GM19328 (cell line): ENCODE results near the gene GRIK2.
"Not testable (repeated sequence)": the region's sequence is repeated elsewhere in the genome, so short reads cannot be mapped to it uniquely, and the experiment has no call there.

Experiments
- ATAC-seq: cut with Tn5 transposase; IDR thresholded peaks from one replicate; pipeline ENCODE4 v1.9.1; 2021; ENCODE audit warnings: mild to moderate bottlenecking, moderate library complexity; ENCODE audit not compliant: unreplicated experiment

GRIK2 gene

DNA sequence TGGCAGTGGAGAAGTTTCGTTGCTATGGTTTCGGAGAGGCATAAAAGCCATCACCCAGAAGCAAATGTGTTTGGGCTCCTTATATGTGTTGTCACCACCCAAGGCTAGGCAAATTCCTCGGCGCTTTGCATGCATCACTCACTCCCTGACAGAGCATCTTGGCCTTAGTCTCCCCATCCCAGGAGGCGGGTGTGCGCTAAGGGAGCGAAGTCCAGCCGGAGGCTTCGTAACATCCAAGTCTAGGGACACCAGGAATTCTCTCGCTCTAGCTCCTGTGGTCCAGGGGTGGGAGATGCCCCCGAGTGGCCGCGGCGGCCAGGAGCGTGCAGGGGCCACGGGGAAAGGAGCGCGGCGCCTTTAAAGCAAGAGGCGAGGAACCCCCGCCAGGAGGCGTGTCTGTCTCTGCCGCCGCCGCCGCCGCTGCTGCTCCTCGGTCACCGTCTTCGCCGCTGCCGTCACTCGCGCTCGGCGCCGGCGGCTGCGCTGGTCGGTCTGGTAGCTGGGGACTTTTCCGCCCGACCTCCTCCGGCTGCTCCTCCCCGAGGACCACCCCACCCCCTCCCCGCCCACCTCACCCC, at the start of gene GRIK2:
TSS of gene GRIK2 (plus strand) at position 458 of the 578 bp plus-strand sequence.
- ATAC-seq, result no peak

DNA sequence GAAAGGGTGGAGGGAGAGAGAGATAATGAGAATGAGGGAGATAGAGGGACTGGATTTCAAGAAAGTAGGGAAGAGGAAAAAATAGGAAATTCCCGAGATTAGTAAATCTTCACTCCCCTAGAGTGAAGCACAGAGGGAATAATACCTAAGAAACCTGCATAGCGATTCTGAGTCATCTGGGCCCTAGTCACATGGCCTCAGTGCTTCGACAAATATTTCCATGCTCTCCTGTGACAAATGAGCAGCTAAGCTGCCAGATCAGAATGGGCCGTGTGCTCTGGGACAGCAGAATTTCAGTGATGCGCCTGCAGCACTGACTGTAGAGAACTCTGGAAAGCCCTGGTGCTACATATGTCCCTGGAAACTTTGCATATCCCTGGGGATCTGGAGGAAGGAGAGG, 48.6 kb upstream of the GRIK2 start:
- no peak for ATAC-seq

DNA sequence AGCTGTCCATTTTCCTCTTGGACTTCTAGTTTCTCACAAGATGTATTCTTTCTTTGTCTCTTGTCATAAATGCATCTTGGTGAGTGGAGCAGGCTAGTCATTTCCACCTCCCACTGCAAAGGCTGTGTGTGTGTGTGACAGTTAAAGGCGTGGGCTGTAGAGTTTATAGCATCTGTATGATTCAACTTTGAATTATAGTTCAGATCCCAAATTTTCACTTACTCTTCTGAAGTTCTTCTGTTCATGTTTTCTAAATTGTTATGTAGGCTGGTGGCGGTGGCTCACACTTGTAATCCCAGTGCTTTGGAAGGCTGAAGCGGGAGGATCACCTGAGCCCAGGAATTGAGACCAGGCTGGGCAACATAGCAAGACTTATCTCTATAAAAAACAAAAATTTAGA, 44.7 kb upstream of the GRIK2 start:
- no peak for ATAC-seq

DNA sequence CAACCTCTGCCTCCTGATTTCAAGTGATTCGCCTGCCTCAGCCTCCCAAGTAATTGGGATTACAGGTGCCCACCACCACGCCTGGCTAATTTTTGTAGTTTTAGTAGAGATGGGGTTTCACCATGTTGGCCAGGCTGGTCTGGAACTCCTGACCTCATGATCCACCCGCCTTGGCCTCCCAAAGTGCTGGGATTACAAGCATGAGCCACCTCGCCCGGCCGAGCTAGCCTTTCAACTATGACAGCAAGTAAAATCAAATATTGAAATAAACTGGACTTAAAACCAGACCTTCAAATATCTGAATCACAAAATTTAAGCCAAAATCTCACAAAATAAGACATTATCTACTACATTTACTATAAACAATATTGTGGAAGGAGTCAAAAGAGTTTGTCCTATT, 42.9 kb upstream of the GRIK2 start:
- not testable (repeated sequence) for ATAC-seq

DNA sequence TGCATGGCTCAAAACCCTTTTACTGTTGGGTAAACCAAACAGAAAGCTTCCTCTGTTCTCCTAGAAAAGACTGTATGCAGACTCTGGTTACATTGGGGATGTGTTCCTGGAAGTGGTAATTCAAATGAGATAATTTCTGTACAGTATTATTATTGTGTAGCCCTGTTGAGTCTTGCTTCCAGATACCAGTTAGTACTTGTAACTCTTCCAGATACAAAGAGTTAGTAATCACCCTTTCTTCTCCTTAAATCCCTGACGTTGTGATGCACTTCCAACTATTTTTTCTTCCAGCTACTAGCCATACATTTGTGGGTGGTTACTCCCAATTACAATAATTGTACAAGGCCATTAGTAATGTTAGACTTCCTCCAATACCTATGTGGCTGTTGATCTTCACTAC, 42.3 kb upstream of the GRIK2 start:
- no peak for ATAC-seq

DNA sequence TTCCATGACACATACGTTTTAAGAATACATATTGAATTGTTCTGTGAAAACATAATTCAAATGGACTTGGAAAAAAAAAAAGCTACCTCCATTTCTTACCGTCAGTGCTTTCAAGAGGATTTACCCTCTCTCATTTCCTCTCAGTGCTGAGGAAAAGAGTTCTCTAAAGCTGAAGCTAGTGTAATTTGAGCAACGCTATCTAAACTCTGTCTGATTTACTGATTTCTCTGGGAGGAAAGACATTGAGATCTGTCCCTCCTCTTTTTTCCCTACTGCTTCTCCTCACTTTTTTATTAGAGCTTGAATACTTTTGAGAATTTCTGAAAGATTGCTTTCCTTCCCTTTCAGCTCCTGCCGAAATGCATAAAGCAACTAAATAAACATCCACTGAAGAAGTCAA, 41.2 kb upstream of the GRIK2 start:
- no peak for ATAC-seq

DNA sequence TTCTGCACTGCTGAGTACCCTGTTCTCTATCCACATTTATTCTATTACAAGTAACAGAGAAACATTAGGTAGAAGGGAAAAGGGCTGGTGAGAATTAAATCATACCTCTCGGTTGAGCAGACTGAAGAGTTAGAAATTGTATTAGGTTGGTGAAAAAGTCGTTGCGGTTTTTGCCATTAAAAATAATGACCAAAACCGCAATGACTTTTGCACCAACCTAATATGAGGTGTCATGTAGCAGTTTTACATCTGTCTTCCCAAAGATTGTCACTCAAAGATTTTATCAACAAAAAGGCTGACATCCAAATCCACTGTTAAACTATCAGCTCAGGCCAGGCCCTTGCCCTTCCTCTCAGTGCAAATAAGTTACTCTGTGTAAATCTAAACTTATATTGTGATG, 28.3 kb upstream of the GRIK2 start:
- no peak for ATAC-seq

DNA sequence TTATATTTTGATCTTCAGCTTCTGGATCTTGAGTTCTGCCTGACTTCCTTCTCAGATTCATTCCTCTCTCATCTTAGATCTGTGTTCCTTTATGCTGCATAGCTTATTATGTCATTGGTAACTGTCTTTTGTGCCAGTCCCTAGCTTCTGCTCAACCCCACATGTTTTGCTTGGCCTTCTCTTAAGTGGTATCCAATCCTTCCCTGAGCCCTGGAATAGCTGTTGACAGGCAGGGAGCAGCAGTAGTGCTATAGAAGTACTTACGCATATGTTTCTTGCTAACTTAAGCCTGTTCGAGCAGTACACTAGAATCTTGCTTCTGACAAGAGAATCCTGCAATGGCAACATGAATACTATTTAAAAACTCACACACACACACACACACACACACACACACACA, 13.6 kb upstream of the GRIK2 start:
- ATAC-seq, result no peak

DNA sequence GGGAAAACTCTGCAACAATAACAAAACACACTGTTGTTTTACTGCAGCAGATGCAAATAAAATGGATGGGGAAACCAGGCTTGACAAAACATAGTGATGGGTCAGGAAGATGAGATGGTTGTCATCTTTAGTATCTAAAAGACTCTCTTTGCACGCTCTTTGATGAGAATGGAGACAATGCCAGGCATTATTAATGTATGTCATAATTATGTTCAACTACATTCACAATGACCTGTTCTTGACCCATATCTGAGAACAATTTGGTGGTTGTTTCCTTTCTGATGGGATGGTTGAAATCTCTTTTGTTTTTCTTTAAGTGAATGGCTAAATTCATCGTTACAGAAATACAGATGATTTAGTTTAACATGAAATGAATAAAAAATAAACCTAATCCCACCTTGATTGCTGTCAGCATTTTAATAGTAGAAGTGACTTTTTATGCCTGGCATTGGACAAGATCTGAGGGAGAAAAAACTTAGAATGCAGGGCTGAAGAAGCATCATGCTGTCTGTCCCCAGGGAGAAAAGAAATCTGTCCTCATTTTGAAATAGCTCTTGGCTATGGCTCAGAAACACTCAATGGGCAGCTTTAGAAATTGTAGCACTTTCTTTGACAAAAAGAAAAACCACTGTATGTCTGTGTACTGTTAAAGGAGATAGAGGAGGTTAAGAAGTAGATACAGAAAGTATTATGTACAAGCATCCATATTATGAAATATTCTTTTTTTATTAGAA, 12.4 kb upstream of the GRIK2 start:
- ATAC-seq, result no peak

DNA sequence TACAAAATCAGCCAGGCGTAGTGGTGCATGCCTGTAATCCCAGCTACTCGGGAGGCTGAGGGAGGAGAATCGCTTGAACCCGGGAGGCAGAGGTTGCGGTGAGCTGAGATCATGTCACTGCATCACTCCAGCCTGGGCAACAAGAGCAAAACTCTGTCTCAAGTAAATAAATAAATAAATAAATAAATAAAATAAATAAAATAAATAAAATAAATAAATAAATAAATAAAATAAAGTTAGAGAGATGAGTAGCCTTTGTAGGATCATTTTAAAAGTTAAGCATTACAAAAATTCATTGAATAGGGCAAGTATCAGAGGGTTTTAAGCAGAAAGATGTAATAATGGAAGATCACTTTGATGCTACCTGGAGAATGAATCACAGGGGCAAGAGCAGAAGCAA, 9.8 kb upstream of the GRIK2 start:
- ATAC-seq, result not testable (repeated sequence)

DNA sequence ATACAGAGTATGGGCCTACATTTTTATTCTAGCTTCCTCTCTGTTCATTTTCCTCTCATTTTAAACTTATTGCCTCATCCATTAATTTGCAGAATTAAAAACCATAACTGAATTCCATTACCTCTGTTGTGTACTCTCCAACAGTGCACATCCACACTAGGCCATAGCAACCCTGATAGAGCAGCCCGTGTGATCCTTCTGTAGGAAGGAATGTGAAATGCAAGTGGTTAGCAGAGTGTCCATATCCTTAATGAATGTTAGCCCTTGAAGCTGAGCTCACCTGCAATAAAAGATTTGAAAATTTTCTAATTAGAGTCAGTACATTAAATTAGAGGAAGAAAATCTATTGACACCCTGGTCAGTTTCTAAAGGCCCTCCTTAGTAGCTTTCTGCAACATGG, 6.5 kb upstream of the GRIK2 start:
- ATAC-seq, result no peak

DNA sequence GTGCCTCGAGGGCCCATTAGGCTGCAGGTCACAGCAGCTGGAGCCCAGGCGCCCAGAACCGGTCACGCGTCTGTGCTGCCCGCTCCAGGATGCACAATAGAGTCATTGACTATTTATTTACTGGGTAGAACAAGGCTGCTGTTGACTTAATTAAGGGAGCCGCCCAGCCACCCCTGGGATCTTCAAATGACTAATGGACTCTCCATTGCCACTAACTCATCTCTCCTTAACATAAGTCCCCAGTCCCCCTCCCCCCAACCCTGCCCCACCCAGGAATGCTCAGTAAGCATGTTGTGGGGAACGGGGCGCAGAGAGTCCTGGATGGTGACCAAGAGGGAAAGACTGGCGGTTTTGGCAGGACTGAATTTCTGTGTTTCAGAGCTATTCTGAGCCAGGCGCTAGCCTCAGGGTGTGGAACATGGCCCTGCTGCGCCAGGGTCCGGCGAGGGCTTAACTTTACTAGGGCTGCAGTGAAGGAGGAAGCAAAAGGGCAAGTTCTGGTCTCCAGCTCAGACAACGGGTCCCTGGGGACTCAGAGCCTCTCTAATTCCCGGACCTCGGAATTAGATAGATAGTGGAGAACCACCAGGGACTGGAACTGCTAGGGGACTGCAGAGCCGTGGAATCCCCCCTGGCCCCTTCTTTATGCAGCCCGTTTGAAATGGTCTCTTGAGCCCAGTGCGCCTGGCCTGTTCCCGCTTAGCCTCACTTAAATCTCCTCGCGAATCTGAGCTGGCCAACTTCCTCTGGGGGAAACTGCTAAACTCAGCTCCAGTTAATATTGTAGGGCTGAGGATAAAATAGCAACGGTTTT, 1.5 kb upstream of the GRIK2 start:
- ATAC-seq, result no peak

DNA sequence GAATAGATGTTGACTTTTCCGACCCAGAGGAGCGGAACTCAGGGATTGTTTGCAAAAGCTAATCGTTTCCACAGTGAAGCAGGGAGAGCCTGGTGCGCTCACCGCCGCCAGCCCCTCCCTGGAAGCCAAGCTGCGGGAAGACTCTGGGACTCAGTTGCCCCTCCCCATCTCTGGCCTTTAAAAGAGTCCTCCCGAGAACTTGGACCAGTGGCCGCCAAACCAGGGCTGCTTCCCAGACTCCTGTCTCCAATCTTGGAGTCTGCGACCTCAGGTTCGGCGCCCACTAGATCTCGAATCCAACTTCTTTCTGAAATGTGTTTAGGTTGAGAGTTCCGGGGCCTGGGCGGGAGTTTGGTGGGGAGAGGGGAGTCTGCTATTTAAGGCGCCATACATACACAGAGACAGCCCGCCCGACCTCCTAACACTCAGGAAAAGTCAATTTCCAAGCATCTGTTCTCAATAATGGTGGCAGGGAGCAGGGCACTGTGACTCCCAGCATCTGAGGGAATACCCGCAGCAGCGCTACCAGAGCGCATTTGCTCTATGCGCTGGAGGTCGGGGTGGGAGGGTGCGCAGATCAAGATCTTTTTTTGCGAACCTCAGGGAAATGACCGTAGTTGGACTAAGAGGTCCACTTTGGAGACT, 800 bp upstream of the GRIK2 start:
- ATAC-seq, result no peak

DNA sequence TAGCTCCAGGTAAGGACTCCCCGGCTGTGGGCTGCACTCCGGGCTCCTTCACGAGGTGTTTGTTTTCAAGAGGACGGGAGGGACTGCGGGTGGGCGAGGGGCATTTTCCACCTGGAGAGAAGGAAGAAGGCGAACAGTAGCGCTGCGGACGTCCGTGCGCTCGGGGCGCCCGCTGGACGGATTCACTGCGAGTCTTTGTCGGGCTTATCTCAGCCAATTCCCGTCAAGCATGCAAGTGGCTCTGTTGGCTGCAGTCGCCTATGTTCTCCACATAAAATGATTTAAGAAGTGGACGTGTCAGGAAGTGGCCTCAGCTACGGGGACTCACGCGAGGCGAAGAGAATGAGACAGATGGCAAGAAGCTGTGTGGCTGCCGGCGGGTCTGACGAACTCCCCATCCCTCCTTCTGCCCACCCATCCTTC, 332 bp downstream of the GRIK2 start:
- no peak for ATAC-seq

DNA sequence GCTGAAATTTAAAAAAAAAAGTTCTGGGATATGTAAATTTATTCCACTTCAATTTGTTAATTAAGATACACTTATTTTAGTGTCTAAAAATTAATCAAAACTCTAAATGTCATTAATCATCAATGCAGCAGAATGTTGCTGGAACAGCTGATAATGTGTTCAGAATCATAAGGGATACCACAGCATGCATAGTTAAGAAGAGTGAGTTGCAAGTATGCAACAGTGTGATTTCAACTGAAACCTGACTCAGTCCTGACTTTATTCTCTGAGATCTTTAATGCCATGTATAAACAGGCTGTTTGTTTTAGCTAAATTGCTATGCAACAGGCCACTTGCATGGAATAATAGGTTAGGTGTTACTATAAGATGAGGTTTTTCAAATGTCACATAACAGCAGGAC, 1.4 kb downstream of the GRIK2 start:
- ATAC-seq, result no peak

DNA sequence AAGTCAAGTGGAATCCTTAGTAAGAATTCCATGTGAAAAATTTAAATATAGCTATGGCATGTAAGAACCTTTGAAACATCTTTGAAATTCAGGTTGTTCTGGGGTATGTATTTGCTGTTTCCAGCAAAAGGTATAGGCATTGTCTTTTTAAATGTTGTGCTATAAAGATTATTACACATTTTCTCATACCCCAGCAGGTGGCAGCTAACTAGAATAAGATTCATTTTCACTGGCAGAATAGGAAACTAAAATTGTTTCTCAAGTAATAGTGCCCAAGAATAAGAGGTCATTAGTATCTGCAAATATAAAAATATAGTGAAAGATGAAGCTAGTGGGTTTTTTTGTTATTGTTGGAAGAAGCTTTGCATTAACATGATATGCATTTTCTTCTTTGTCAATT, 1.8 kb downstream of the GRIK2 start:
- no peak for ATAC-seq

DNA sequence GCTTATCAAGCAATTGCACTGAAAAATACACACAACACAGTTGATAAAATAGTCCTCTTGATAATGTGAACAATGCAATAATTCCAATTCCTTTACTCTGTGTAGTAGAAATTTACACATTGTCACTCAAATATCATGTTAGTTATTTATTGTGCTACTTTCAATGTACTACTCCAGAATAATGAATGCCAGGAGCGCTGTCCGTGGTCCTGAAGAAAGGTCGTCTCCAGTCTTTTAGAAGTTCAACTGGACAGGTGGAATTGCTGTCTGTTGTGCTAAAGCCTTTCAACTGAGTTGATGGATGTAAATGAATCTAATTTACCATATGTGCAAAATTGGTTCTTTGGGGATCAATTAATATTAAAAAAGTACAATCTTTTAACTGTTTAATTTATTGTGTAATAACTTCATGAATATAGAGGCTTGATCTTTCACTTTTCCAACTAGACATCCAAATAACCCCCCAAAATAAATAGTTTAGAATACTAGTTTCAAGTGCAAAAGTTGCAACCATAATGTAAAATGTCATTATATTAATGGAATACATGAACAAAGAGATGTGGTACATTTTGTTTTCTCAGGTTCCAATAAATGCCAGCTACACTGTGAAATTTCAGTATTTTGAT, 3.2 kb downstream of the GRIK2 start:
- no peak for ATAC-seq

DNA sequence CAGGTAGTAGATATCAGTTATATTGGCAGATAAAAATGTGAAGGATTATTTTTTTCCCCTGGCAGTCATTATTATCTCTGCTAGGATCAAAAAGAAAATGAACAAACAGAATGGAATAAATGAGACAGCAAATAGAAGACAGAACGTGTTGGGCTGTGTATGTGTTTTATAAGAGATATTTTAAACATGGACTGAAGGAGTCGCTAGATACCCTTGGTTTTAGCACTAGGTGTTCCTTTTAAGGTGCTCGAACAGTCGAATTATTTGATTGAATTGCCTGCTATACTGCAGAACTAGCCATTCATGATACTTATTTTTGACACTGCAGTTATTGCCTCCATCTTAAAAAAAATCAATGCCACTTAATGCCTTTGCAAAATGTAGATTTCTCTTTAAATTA, 3.7 kb downstream of the GRIK2 start:
- ATAC-seq, result no peak

DNA sequence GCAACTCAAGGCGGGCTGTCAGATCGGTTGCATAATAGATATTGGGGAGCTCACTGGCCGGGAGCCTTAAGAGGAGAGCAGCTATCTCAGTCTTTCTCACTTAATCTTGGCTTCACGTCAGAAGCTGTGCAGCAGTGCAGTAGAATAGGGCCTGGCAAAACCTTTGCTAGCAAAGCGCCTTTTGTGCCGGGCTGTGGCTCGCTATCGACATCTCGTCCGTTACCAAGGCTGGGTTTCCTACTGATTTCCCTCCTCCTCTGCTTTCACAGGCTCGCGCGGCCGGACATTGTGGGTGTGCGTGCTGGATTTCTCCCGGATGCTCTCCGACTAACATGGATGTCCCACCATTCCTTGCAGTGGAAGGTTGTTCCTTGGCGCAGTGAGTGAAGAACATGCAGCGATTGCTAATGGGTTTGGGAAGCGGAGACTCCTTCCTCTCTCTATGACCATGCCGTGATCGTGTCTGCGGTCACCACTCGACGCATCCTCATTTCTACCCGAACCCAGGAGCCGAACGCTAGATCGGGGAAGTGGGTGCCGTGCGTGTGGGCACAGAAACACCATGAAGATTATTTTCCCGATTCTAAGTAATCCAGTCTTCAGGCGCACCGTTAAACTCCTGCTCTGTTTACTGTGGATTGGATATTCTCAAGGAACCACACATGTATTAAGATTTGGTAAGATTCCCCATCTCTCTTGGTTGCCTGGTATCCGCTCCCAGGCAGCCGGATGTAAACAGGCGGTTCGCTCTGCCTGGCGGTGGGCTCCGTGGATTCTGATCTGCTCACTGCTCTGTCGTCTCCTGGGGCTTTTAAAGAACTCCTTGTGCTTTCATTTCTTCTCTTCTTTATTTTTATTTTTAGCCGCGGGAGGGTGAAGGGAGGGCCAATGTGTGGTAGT, 5.5 kb downstream of the GRIK2 start:
- no peak for ATAC-seq

DNA sequence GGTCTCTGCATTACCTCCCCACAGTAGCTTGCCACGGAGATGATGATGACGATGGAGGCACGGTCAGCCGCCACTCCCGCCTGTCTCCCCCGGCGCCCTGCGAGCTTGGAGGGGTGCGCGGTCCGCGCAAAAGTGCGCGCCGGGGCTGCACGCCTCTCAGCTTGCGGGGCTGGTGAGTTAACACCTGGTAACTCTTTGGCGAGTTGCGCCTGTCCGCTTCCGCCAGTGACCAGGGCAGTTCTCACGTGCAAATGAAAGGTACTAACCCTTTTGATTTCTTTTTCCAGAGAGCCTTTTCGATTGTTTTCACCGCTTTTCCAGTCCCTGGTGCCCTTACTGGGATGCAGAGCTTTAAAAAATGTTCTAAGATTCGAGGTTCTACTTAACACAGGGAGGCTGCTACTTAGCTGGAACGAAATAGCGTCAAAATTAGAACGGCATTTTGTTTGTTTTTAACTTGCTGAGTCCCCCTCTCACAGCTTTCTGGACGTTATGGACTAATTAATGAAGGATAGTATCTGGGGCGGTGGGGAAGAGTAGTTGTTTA, 6.2 kb downstream of the GRIK2 start:
- ATAC-seq, result no peak
